Endothelial cell of umbilical vein (primary cell): Measurements from ENCODE around the gene C1RL. TPM values are rescaled to one million over a fixed set of nuclear protein-coding genes. Genes with fewer than 3 reads are reported as not detected.

Experiments used
- BruUV-seq: library from RNA; stranded (reverse); fragments of 400-500 nt; replicated peaks from 2 replicates; lab custom pipeline; 2021; lab: Mats Ljungman, UMichigan
- CTCF ChIA-PET: fragments of 300-600, 350-600 bp; sonication (Branson Sonifier 250); formaldehyde crosslinking; loops from one replicate; lab custom pipeline; 2021; ENCODE audit warnings: antibody characterized with exemption, inconsistent platforms; lab: Charles Lee
- POLR2A ChIA-PET: fragments of 300-600, 350-600 bp; sonication (Branson Sonifier 250); formaldehyde crosslinking; loops from one replicate; lab custom pipeline; 2021; ENCODE audit warnings: antibody characterized with exemption, inconsistent platforms; lab: Charles Lee
- DNase-seq: peaks from one replicate; pipeline ENCODE4 v3.0.0-alpha.2; 2011; ENCODE audit warnings: low read depth, low spot score
- FAIRE-seq: peaks from 2 replicates; lab custom pipeline; 2011; peaks lifted over from hg19 to GRCh38; lab: Jason Lieb, UNC
- H2AFZ ChIP-seq: 2 replicates; pipeline ENCODE4 v1.6.0; 2012; ENCODE audit warnings: low read depth, low read length, control low read depth, inconsistent platforms
- H3K27ac ChIP-seq: 2 replicates; pipeline ENCODE4 v1.5.1; 2011; ENCODE audit warnings: low read depth, mild to moderate bottlenecking, control low read depth, low read length, moderate library complexity; ENCODE audit not compliant: insufficient read depth
- H3K27me3 ChIP-seq, 2 experiments: 2 replicates each; pipeline versions ENCODE4 v1.6.0 to v1.6.1; 2011; ENCODE audit warnings: low read length in 2 of 2, mixed read lengths in 1 of 2; ENCODE audit not compliant: control insufficient read depth in 2 of 2, insufficient read depth in 2 of 2
- H3K36me3 ChIP-seq, 2 experiments: 2 replicates in 1 of 2; 3 replicates in 1 of 2; pipeline ENCODE4 v1.5.1; 2011; ENCODE audit warnings: low read length in 2 of 2, mild to moderate bottlenecking in 1 of 2, moderate library complexity in 1 of 2; ENCODE audit not compliant: control insufficient read depth in 2 of 2, insufficient read depth in 2 of 2; ENCODE audit errors: extremely low read depth in 1 of 2
- H3K4me1 ChIP-seq: 3 replicates; pipeline ENCODE4 v1.5.1; 2011; ENCODE audit warnings: mild to moderate bottlenecking, low read length; ENCODE audit not compliant: control insufficient read depth, insufficient read depth; ENCODE audit errors: extremely low read depth
- H3K4me2 ChIP-seq: 2 replicates; pipeline ENCODE4 v1.6.1; 2011; ENCODE audit warnings: low read length, control low read depth, mixed read lengths; ENCODE audit not compliant: insufficient read depth
- H3K4me3 ChIP-seq, 3 experiments: fragments of 200-600 bp in 1 of 3; sonication (generic), shearing (Covaris generic) in 1 of 3; replicated peaks in 1 of 3; 2 replicates each; pipeline ENCODE4 v1.5.1; 2011 to 2016; ENCODE audit warnings: control low read depth in 3 of 3, low read length in 3 of 3, mild to moderate bottlenecking in 2 of 3, inconsistent platforms in 1 of 3, low read depth in 1 of 3, moderate library complexity in 1 of 3; ENCODE audit not compliant: insufficient read depth in 1 of 3
- H3K79me2 ChIP-seq: 2 replicates; pipeline ENCODE4 v1.6.0; 2012; ENCODE audit warnings: low read length, inconsistent platforms; ENCODE audit not compliant: control insufficient read depth, insufficient read depth
- H3K9ac ChIP-seq: replicated peaks from 2 replicates; pipeline ENCODE3; 2011; ENCODE audit warnings: low read length, control low read depth; ENCODE audit not compliant: insufficient read depth; ENCODE audit errors: extremely low read depth
- H3K9me1 ChIP-seq: replicated peaks from 3 replicates; pipeline ENCODE4 v1.6.0; 2011; ENCODE audit warnings: mild to moderate bottlenecking, low read length; ENCODE audit not compliant: control insufficient read depth, insufficient read depth; ENCODE audit errors: extremely low read depth
- H3K9me3 ChIP-seq: replicated peaks from 2 replicates; pipeline ENCODE4 v1.5.1; 2012; ENCODE audit warnings: low read length, inconsistent platforms; ENCODE audit not compliant: control insufficient read depth, insufficient read depth
- H4K20me1 ChIP-seq: replicated peaks from 2 replicates; pipeline ENCODE3; 2011; ENCODE audit warnings: mild to moderate bottlenecking, low read length; ENCODE audit not compliant: control insufficient read depth, insufficient read depth; ENCODE audit errors: extremely low read depth
- CTCF ChIP-seq, 2 donors: IDR thresholded peaks; 1 replicate in 1 of 2; 2 replicates in 1 of 2; pipeline ENCODE4 v1.5.1; 2011; ENCODE audit warnings: low read length in 2 of 2, mild to moderate bottlenecking in 2 of 2, moderate library complexity in 2 of 2, control low read depth in 1 of 2, inconsistent platforms in 1 of 2, low read depth in 1 of 2; ENCODE audit not compliant: insufficient read depth in 1 of 2; ENCODE audit errors: extremely low read depth in 1 of 2
- EZH2 ChIP-seq: IDR thresholded peaks from 2 replicates; pipeline ENCODE4 v1.6.1; 2012; ENCODE audit warnings: borderline replicate concordance, low read depth, mild to moderate bottlenecking, moderate library complexity, low read length, inconsistent platforms; ENCODE audit not compliant: severe bottlenecking
- FOS ChIP-seq: IDR thresholded peaks from 2 replicates; pipeline ENCODE4 v1.6.1; 2011; ENCODE audit warnings: mild to moderate bottlenecking, low read length, moderate library complexity, borderline replicate concordance; ENCODE audit not compliant: insufficient read depth
- GATA2 ChIP-seq: IDR thresholded peaks from 2 replicates; pipeline ENCODE4 v1.7.0; 2011; ENCODE audit warnings: low read depth, mild to moderate bottlenecking, moderate library complexity, mixed read lengths, low read length; ENCODE audit not compliant: insufficient read length, insufficient read depth
- JUN ChIP-seq: IDR thresholded peaks from 2 replicates; pipeline ENCODE4 v1.6.1; 2011; ENCODE audit warnings: borderline replicate concordance, low read depth; ENCODE audit not compliant: insufficient read length, insufficient read depth
- MAX ChIP-seq: IDR thresholded peaks from 2 replicates; pipeline ENCODE4 v1.6.1; 2011; ENCODE audit not compliant: insufficient read depth, insufficient read length
- MYC ChIP-seq: IDR thresholded peaks from one replicate; pipeline ENCODE4 v1.6.1; 2011; ENCODE audit warnings: mild to moderate bottlenecking, low read depth, low read length
- POLR2A ChIP-seq: IDR thresholded peaks from 2 replicates; pipeline ENCODE4 v1.6.1; 2012; ENCODE audit warnings: low read depth, mild to moderate bottlenecking, control low read depth, low read length
- POLR2AphosphoS5 ChIP-seq: IDR thresholded peaks from 2 replicates; pipeline ENCODE4 v1.6.1; 2012; ENCODE audit warnings: low read depth, mild to moderate bottlenecking, control low read depth, low read length, moderate library complexity; ENCODE audit not compliant: insufficient read depth
- dilution Hi-C: fragments of 300-500 bp; cut with MboI; formaldehyde crosslinking; loops from one replicate; pipeline ENCODE4 v1.15.0; 2019; ENCODE audit warnings: low sequenced_read_pairs; ENCODE audit not compliant: extremely low pct_ligation_motif_present
- intact Hi-C: fragments of 100-400 bp; cut with micrococcal nuclease; formaldehyde crosslinking; loops from one replicate; pipeline ENCODE4 v1.10.0; 2022
- polyA plus RNA-seq, 4 experiments: library from polyadenylated mRNA; depleted of rRNA in 3 of 4; stranded (reverse) in 3 of 4; unstranded in 1 of 4; fragments of >200 nt; gene quantifications; 2 replicates each; pipeline versions ENCODE4 v1.2.1 to v1.2.3, GENCODE V29; 2011 to 2012; ENCODE audit warnings: missing spikeins in 1 of 4
- total RNA-seq: library from RNA; stranded (reverse); gene quantifications from 2 replicates; pipeline ENCODE4 v1.2.3, GENCODE V29; 2021

The C1RL gene
- total and polyA plus RNA-seq, 2 donors (not counting 3 experiments of a cell fraction or from before 2014, with no cell fraction given) = 20.9 to 25.0 TPM

GRCh38 chr12:7137908-7138307 lies 28.9 kb upstream of the C1RL start:
- intact Hi-C loops (no loop called here), dilution Hi-C loops (no loop called here)
- H3K27me3 ChIP-seq = no peaks in the 10 kb centered on the region
- H3K9ac ChIP-seq = no peak overlapping the region
- ChIA-PET POLR2A (no interaction called here), CTCF (no interaction called here)
- no TSS peak for BruUV-seq
- H4K20me1 ChIP-seq = no peaks in the 10 kb centered on the region
- no peaks in the 10 kb centered on the region for H3K4me1 ChIP-seq
- H3K4me3 ChIP-seq = no peak overlapping the region
- H3K27ac ChIP-seq = no peak overlapping the region
- no peaks in the 10 kb centered on the region for H3K9me3 ChIP-seq
- FAIRE-seq (no peak), DNase-seq (no peak)
- H3K4me2 ChIP-seq = no peak overlapping the region
- H3K9me1 ChIP-seq = no peaks in the 10 kb centered on the region
- H3K79me2 ChIP-seq = no peaks in the 10 kb centered on the region
- H2AFZ ChIP-seq = no peak overlapping the region
- TF ChIP-seq EZH2 = no peak
- no peak for TF ChIP-seq CTCF (IDR thresholded peaks at IDR 0.05; ENCODE audit: extremely low read depth in 1 of 2, insufficient read depth in 1 of 2, low read depth in 1 of 2, low read length in 2 of 2)
- TF ChIP-seq MYC = no peak
- no peak for TF ChIP-seq POLR2A
- TF ChIP-seq GATA2 = no peak
- no peak for TF ChIP-seq FOS
- no peak for TF ChIP-seq MAX
- TF ChIP-seq POLR2AphosphoS5 = no peak
- no peak for TF ChIP-seq JUN
- H3K36me3 ChIP-seq = peaks cover 7 to 11% of the 10 kb centered on the region in 2 experiments
